Transverse colon (tissue), 4 donors: Measurements from ENCODE around the gene MEIKIN. TPM values are rescaled to one million over a fixed set of nuclear protein-coding genes. Genes with fewer than 3 reads are reported as not detected.

ENCODE experiments used
- DNase-seq: peaks from one replicate; pipeline ENCODE4 v3.0.0-alpha.2; 2019
- H3K27ac ChIP-seq, 4 donors: fragments of 200-600 bp; sonication (generic); 2 replicates each; pipeline ENCODE4 v1.5.1; 2016 to 2018; ENCODE audit warnings: inconsistent platforms in 4 of 4
- H3K27me3 ChIP-seq: fragments of 200-600 bp; sonication (generic); 2 replicates; pipeline ENCODE4 v1.5.1; 2017; ENCODE audit warnings: inconsistent platforms
- H3K36me3 ChIP-seq, 4 donors: fragments of 200-600 bp; sonication (generic); 2 replicates each; pipeline ENCODE4 v1.5.1; 2017 to 2019; ENCODE audit warnings: inconsistent platforms in 4 of 4
- H3K4me1 ChIP-seq, 4 donors: fragments of 200-600 bp; sonication (generic); 2 replicates each; pipeline ENCODE4 v1.5.1; 2017 to 2020; ENCODE audit warnings: inconsistent platforms in 4 of 4
- H3K4me3 ChIP-seq, 4 donors: fragments of 200-600 bp; sonication (generic); 1 replicate in 1 of 4; 2 replicates in 3 of 4; pipeline versions ENCODE4 v1.5.1 to v1.6.1; 2017 to 2019; ENCODE audit warnings: inconsistent platforms in 4 of 4
- H3K9me3 ChIP-seq, 2 donors: fragments of 200-600 bp; sonication (generic); 2 replicates each; pipeline ENCODE4 v1.5.1; 2017 to 2019; ENCODE audit warnings: inconsistent platforms in 2 of 2
- CTCF ChIP-seq, 5 experiments: fragments of 200-600 bp in 3 of 5; fragments of 450-650 bp in 2 of 5; sonication (generic) in 3 of 5; IDR thresholded peaks; 1 replicate in 2 of 5; 2 replicates in 3 of 5; pipeline ENCODE4 v1.5.1; 2016 to 2017; ENCODE audit warnings: antibody characterized with exemption in 5 of 5, inconsistent platforms in 3 of 5, mild to moderate bottlenecking in 2 of 5, moderate library complexity in 1 of 5
- EP300 ChIP-seq: sonication (generic); formaldehyde crosslinking; IDR thresholded peaks from one replicate; pipeline ENCODE4 v1.6.1; 2017; ENCODE audit warnings: antibody characterized with exemption, low read depth
- POLR2A ChIP-seq: fragments of 450-650 bp; IDR thresholded peaks from one replicate; pipeline ENCODE4 v1.6.1; 2016; ENCODE audit warnings: antibody characterized with exemption, mild to moderate bottlenecking, moderate library complexity
- POLR2AphosphoS5 ChIP-seq, 3 donors: sonication (generic); formaldehyde crosslinking; IDR thresholded peaks; one replicate each; pipeline ENCODE4 v1.6.1; 2016; ENCODE audit warnings: antibody characterized with exemption in 3 of 3
- WGBS, 2 donors: methylation state at CpG; one replicate each; pipeline ENCODE4 v1.1.5; 2018; ENCODE audit warnings: low coverage in 1 of 2; 5-methylcytosine and 5-hydroxymethylcytosine counted together
- in situ Hi-C, 4 donors: fragments of 200-750 bp; cut with MboI; loops; one replicate each; pipeline versions ENCODE4 v1.15.0 to v1.15.1; 2017; ENCODE audit warnings: low sequenced_read_pairs in 3 of 4, low pct_ligation_motif_present in 1 of 4, low pct_unique_long_range_greater_than_20kb in 1 of 4
- intact Hi-C: fragments of 100-400 bp; cut with DNase I; formaldehyde crosslinking; loops from one replicate; pipeline ENCODE4 v1.15.1; 2023; ENCODE audit warnings: low total_unique reads
- total RNA-seq, 4 donors: library from RNA; depleted of rRNA; stranded (reverse); fragments of >200 nt; gene quantifications; one replicate each; pipeline ENCODE4 v1.1.0, GENCODE V29; 2016

MEIKIN gene
- total RNA-seq, 4 donors from 2014 or later: not detected

- WGBS, 2 donors: 91% methylated on average over 6 of the region's 6 CpGs; no CpG with 5 or more reads in 1 of the 2 donors
- TF ChIP-seq POLR2A: no peak
- H3K9me3 ChIP-seq: no peaks in the 10 kb centered on the region
- intact Hi-C loops: no loop called here
- no peak overlapping the region for H3K4me3 ChIP-seq
- no peaks in the 10 kb centered on the region for H3K27me3 ChIP-seq
- in situ Hi-C loops: no loop called here
- no peaks in the 10 kb centered on the region for H3K36me3 ChIP-seq
- no peak for DNase-seq
- H3K27ac ChIP-seq: no peak overlapping the region
- no peaks in the 10 kb centered on the region for H3K4me1 ChIP-seq
Observed at GRCh38 chr5:131988601-131989000, 43.1 kb upstream of the MEIKIN start.

- WGBS, 2 donors: 96% methylated on average over 3 of the region's 3 CpGs; no CpG with 5 or more reads in 1 of the 2 donors
- no peaks in the 10 kb centered on the region for H3K27me3 ChIP-seq
- TF ChIP-seq POLR2AphosphoS5 (IDR thresholded peaks at IDR 0.05): no peak
- TF ChIP-seq CTCF (IDR thresholded peaks at IDR 0.05): no peak
- TF ChIP-seq POLR2A: no peak
- no peak for TF ChIP-seq EP300
- no peak overlapping the region for H3K27ac ChIP-seq
- intact Hi-C loops (no loop called here), in situ Hi-C loops (no loop called here)
- no peaks in the 10 kb centered on the region for H3K4me1 ChIP-seq
- no peaks in the 10 kb centered on the region for H3K36me3 ChIP-seq
- H3K4me3 ChIP-seq: no peak overlapping the region
- no peak for DNase-seq
- no peaks in the 10 kb centered on the region for H3K9me3 ChIP-seq
Observed at GRCh38 chr5:131987251-131987650, 41.8 kb upstream of the MEIKIN start.

GRCh38 chr5:131986161-131986912 is 40.9 kb upstream of the MEIKIN start:
- no peaks in the 10 kb centered on the region for H3K36me3 ChIP-seq
- intact Hi-C loops (no loop called here), in situ Hi-C loops (no loop called here)
- H3K27ac ChIP-seq: no peak overlapping the region
- H3K4me3 ChIP-seq: no peak overlapping the region
- H3K9me3 ChIP-seq: no peaks in the 10 kb centered on the region
- no peak for DNase-seq
- WGBS, 2 donors: 90% methylated on average over 8 of the region's 8 CpGs; no CpG with 5 or more reads in 1 of the 2 donors
- H3K27me3 ChIP-seq: no peaks in the 10 kb centered on the region
- TF ChIP-seq POLR2A (no peak), CTCF (IDR thresholded peaks at IDR 0.05) (no peak), POLR2AphosphoS5 (IDR thresholded peaks at IDR 0.05) (no peak), EP300 (no peak)
- no peaks in the 10 kb centered on the region for H3K4me1 ChIP-seq

- no peak for DNase-seq
- H3K4me1 ChIP-seq: no peaks in the 10 kb centered on the region
- H3K9me3 ChIP-seq: no peaks in the 10 kb centered on the region
- in situ Hi-C loops (no loop called here), intact Hi-C loops (no loop called here)
- no peaks in the 10 kb centered on the region for H3K36me3 ChIP-seq
- WGBS, 2 donors: 80 to 95% methylated on average over 1 to 8 of the region's 8 CpGs
- no peaks in the 10 kb centered on the region for H3K27me3 ChIP-seq
- H3K4me3 ChIP-seq: no peak overlapping the region
- H3K27ac ChIP-seq: no peak overlapping the region
- TF ChIP-seq EP300 (no peak), POLR2AphosphoS5 (IDR thresholded peaks at IDR 0.05) (no peak), CTCF (IDR thresholded peaks at IDR 0.05) (no peak), POLR2A (no peak)
Observed at GRCh38 chr5:131984956-131985665, 39.6 kb upstream of the MEIKIN start.
